ENCODE results near the gene RIPPLY3.
"Not testable (repeated sequence)": the region's sequence is repeated elsewhere in the genome, so short reads cannot be mapped to it uniquely, and the experiment has no call there.

The RIPPLY3 gene

DNA sequence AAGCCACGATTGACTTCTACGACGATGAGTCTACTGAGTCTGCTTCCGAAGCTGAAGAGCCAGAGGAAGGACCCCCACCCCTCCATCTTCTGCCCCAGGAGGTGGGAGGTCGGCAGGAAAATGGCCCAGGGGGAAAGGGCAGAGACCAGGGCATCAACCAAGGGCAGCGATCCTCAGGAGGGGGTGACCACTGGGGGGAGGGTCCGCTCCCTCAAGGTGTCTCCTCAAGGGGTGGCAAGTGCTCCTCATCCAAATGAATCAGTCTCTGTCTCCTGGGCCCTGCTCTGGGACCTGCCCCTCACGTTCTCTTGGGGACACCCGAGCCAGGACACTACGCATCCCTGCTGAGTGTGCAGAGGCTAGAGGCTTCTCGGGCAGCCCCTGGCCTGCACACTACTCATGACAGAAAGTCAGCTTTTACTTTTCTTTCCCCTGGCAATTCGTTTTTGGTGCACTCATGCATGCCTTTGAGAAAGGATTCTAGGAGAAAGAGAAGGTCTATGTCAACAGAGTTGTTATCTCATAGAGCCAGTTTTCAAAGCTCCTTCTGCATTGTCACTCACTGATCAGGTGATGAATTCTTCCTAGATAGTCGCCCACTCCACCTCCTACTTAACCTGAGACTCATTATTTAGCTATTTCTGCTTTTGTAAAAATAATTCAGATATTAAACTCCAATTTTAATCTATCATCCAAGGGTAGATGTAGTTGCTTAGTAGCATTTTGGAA lies 11.6 kb downstream of the RIPPLY3 start:
- no peak for DNase-seq (ENCODE audit: low read depth in 2 of 2)

DNA sequence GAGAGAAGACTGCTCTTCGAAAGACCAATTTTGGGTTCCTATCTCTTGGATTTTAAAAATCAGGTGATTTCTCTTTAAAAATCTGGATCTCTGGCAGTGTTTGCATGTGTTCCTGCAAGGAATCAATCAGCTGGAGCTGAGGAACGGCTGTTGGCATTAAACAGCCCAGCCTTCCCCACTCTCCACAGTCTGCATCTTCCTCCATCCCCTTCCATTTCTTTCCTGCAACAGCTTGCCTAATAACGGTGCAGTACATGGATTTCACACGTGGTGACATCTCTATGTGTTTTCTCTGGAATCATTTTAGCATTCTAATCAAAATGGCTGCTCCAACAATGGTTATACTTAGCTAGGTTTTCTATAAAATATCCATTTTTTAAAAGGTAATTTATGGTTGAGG lies 20.0 kb downstream of the RIPPLY3 start:
- no peak for DNase-seq (ENCODE audit: low read depth in 2 of 2)

DNA sequence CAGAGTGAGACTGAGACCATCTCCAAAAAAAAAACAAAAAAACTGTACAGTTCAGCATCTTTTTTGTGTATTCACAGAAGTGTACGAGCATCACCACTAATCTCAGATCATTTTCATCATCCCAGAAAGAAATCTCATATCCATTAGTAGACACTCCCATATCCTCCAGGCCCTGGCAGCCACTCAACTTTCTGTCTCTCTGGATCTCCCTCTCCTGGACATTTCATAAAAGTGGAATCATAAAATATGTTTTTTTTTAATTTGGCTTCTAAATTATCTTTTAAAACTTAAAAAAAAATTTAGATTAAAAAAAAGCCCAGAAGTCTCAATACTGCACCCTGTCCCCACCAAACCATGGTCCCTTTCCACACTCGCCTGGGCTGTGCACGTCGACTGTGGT lies 22.1 kb downstream of the RIPPLY3 start:
- no peak for DNase-seq (ENCODE audit: low read depth in 2 of 2)

DNA sequence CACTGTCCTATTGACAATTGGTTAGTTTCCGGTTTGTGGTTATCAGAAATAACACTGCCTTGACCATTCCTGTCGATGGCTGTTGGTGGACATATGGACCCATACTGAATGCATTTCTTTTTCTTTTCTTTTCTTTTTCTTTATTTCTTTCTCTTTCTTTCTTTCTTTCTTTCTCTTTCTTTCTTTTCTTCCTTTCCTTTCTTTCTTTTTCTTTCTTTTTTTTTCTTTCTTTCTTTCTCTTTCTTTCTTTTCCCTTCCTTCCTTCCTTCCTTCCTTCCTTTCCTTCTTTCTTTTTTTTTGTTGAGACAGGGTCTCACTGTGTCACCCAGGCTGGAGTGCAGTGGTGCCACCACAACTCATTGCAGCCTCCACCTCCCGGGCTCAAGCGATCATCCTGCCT lies 24.4 kb downstream of the RIPPLY3 start:
- DNase-seq (ENCODE audit: low read depth in 2 of 2) = no peak

DNA sequence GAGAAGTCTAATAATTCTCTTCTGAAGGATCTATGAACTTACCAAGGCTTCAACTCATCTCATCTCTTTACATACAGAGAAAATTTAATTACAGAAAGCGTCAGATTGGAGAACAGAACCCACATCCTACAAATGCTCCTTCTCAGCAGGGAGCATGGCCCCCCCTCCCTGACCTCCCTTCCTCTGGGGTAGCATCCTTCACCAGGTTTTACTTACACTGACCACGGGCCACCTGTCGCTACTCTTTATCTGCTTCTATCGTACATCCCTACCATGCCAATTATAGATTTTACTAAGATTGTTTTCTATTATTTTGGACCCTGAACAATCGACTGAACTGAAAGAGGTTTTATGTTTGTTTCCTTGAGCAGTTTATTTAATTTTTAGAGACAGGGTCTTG lies 25.8 kb downstream of the RIPPLY3 start:
- DNase-seq (ENCODE audit: low read depth in 2 of 2) = no peak

DNA sequence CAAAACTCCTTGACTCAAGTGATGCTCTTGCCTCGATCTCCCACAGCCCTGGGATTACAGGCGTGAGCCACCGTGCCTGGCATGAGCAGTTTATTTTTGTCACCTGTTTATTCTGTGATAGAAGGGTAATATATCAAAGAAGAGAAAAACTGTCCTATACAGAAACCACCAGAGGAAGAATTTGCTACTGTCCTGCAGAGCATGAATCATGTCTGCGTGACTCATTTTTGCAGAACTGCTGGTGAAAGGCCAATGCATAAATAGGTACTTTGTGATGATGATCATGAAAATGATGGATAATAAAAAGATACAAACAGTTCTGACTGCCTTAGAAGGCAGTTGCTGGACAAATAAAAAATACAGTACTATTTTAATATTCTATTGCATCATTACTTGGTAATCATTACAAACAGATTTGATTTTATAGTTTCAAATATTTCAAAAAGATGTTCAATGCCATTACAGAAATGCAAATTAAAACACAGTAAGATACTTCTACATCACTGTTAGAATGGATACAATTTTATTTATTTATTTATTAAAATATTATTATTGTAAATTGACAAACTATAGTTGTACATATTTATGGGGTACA lies 26.5 kb downstream of the RIPPLY3 start:
- no peak for DNase-seq (ENCODE audit: low read depth in 2 of 2)

DNA sequence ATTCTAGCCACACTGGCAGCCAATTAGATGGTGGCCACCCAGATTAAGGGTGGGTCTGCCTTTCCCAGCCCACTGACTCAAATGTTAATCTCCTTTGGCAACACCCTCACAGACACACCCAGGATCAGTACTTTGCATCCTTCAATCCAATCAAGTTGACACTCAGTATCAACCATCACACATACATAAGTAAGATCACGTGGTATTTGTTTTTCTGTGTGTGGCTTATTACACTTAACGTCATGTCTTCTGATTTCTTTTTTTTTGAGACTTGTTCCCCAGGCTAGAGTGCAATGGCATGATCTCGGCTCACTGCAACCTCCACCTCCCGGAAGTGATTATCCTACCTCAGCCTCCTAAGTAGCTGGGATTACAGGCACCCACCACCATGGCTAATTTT lies 27.9 kb downstream of the RIPPLY3 start:
- DNase-seq (ENCODE audit: low read depth in 2 of 2) = not testable (repeated sequence)

DNA sequence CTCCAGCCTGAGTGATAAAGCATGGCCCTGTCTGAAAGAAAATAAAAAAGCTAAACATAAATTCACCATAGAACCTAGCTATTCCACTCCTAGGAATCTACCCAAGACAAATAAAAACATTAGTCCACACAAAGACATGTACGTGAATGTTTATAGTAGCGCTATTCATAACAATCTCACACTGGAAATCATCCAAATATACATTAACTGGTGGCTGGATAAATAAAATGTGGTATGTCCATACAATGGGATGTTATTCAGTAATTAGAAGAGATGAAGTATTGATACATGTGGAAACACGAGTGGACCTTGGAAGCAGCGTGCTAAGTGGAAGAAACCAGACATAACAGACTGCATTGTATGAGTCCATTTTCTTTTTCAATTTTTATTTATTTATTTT lies 29.7 kb downstream of the RIPPLY3 start:
- no peak for DNase-seq (ENCODE audit: low read depth in 2 of 2)

DNA sequence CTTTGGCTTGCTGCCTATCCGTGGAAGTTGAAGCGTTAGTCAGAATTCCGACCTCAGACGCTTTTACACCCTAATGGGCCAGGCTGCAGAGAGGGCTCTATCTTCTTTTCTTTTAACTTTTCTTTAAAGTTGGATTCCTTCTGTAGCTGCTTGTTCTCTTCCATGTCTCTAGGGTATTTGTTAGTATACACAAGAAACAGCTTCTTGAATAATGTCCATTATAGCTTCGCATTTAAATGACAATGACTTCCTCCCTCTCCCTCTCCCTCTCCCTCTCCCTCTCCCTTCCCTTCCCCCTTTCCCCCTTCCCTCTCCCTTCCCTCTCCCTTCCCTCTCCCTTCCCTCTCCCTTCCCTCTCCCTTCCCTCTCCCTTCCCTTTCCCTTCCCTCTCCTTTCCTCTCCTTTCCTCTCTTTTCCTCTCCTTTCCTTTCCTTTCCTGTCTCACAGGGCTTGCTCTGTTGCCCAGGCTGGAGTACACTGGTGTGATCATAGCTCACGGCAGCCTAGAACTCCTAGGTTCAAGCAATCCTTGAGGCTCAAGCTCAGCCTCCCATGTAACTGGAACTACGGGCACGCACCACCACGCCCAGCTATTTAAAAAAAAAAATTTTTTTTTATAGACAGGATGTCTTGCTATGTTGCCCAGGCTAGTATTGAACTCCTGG lies 33.0 kb downstream of the RIPPLY3 start:
- DNase-seq (ENCODE audit: low read depth in 2 of 2) = no peak

DNA sequence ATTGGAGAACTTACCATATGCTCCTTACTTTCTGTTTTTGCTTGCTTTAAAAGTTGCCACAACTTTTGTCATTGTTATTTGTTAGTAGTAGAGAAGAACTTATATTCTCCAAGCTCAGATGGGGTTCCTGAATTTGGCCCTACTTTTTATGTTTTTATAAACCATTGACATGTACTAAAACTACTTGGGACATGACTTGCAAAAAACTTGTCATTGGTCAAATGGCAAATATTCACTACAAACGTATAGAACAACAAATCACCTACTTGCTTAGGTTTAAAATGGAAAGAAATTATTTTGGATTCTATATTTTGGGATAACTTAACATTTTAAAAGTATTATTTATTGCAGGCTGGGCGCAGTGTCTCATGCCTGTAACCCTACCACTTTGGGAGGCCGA lies 33.7 kb downstream of the RIPPLY3 start:
- DNase-seq (ENCODE audit: low read depth in 2 of 2) = no peak

DNA sequence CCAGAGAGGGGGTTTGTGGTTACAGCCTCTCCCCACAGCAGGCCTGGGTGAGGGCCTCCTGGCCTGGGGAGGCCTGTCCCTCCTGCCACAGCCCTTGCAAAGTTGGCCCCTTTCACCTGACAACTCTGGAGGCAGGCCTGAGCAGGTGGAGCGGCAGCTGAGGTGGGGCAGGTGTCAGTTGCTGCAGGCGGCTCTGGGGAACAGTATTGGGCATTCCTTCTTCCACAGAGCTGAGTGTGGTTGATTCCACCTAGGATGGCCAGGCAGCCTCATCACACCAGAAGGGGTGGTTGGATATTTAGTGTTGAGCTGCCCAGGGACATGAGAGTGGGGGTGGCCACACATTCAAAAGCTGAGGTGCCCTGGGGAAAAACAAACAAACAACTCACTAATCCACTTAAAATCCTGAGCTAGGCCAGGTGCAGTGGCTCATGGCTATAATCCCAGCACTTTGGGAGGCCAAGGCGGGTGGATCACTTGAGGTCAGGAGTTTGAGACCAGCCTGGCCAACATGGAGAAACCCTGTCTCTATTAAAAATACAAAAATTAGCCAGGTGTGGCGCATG lies 35.3 kb downstream of the RIPPLY3 start:
- DNase-seq (ENCODE audit: low read depth in 2 of 2) = no peak

DNA sequence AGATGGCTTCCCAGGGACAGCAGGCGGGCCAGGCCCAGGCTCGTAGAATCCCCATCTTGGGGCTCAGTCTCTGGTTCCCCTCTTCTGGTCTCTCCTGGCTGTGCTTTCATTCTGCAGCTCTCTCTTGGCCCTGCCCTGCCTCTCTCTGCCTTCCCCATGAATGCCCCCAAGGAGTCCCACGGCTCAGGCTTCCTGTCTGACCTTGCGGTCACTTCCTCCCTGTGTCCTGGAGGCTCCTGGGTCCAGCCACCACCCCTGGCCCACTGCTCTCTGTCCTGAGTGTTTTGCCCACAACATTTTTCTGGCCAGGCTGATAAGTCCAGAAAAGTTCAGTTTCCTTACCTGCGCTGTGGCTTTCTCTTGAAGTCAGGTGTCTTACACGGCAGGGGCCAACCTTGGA lies 37.3 kb downstream of the RIPPLY3 start:
- no peak for DNase-seq (ENCODE audit: low read depth in 2 of 2)

DNA sequence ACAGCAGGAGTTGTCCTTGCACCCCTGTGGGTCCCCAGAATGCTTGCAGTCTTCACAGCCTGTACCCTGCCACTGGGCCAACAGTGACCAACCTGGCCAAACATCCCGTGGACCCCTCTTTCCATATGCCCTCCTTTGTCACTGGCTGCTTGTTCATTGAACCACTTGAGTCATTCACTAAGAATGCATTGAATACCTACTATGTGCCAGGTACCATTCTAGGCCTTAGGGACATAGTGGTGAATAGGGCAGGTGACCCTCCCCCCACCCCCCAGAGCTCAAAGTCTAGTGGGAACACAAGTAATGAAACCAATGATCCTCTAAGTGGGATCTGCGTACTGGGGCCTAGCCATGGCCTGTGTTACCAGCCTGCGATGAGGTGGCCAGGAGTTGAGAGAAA lies 38.1 kb downstream of the RIPPLY3 start:
- DNase-seq (ENCODE audit: low read depth in 2 of 2) = no peak

DNA sequence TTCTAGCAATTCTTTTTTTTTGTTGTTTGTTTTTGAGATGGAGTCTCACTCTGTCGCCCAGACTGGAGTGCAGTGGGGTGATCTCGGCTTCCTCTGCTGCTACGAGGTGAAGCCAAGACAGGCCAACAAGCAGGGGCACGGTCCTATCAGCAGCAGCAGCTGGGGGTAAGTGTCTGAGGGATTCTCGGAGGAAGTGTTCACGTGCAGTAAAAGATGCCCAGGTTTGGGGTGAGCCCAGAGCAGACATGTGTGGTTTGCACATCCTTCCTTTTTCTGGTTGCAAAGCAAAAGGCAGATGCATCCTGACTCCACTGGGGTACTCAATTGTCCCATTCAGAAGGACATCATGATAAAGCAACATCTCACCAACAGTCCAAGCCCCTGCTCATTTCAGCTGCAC lies 38.6 kb downstream of the RIPPLY3 start:
- no peak for DNase-seq (ENCODE audit: low read depth in 2 of 2)

DNA sequence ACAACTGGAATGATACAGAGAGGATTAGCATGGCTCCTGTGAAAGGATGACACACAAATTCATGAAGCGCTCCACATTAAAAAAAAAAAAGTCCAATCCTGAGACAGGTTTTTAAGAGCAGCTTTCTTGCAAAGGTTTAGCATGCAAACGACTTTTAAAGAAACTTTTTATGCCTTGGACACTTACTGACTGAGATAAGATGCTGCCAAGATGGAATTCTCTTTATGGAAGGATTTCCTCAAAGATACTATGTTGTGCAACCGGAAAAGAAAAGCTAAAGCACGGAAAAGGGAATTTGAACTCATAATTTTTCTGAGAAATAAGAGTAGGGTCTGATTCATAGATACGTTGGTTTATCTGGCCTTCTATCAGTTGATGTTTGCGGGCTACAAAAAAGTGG lies 39.1 kb downstream of the RIPPLY3 start:
- no peak for DNase-seq (ENCODE audit: low read depth in 2 of 2)

DNA sequence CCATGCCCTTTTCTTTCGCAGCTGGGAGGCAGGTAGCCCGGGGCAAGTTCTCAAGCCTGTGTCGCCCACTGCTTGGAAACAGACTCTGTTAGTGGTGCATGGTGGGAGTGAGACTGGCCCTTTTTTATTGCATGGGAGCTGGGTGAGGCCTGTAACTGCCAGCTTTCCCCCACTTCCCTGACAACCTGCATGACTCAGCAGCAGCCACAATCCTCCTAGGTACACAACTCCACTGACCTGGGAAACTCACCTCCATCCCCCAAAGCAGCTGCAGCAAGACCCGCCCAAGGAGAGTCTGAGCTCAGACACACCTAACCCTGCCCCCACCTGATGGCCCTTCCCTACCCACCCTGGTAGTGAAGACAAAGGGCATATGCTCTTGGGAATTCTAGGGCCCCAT lies 40.6 kb downstream of the RIPPLY3 start:
- no peak for DNase-seq (ENCODE audit: low read depth in 2 of 2)

DNA sequence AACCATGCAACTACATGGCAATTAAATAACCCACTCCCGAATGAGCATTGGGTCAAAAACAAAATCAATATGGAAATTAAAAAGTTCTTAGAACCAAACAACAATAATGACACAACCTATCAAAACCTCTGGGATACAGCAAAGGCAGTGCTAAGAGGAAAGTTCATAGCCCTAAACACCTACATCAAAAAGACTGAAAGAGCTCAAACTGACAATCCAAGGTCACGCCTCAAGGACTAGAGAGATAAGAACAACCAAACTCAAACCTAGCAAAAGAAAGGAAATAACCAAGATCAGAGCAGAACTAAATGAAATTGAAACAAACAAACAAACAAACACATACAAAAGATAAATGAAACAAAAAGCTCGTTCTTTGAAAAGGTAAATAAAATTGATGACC lies 43.2 kb downstream of the RIPPLY3 start:
- not testable (repeated sequence) for DNase-seq (ENCODE audit: low read depth in 2 of 2)

DNA sequence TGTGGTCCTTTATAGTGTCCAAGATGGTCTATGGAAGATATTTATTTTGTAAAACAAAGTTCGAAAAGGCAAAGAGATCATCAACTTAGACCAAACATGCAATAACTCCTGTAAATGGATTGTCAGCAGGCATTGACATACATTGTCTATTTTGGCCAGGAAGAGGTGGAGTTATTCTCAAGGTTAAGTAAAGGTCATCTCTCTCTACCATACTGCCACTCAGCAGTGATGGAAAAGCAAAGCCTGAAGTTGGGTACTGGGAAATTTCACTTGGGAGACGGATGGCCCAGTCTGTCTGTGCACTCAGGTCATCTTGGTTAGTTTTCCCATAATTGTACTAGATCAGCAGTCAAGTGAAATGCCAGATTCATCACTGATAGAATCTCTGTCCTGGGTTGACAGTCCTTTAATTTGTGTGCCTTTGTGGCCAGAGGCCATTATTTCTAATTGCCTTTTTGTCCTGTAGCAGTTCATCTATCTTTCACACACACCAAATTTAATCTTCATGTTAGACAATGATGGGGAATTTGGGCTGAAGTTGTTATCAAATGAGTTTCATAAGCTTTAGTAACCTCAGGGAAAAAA lies 48.9 kb downstream of the RIPPLY3 start:
- no peak for DNase-seq (ENCODE audit: low read depth in 2 of 2)

DNA sequence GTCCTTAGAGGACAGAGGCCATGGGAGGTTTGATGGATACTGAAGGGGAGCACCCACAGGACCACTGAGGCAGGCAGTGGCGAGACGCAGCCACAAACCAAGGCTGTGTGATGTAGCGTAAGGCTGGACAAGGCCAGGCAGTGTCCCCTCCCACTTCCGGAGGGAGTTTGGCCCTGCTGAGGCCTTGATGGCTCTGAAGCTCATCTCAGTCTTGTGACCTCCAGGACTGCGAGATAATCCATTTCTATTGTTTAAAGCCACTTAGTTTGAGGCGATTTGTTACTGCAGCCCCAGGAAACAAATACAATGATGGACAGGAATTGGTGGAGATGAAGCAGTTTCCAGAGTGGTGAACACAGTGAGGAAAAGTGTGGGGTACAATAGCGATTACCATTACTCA lies 51.1 kb downstream of the RIPPLY3 start:
- DNase-seq (ENCODE audit: low read depth in 2 of 2) = no peak

DNA sequence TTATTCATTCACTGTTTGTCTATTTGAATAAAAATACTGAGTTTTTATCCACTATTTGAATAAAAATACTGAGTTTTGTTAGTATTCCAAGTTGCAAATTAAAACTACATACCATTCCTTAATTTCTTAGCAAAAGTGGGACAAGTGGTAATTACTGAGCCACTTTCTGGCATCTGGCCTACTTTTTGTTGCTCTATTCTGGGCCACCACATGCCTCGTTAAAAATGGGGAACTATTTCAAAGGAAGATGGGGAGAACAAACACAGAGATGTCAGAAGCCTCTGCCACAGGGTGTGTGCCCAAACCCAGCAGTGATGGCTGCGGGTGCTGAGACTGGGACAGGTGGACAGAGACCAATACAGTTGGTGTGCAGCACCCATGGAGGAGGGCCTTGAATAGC lies 51.8 kb downstream of the RIPPLY3 start:
- DNase-seq (ENCODE audit: low read depth in 2 of 2) = no peak

DNA sequence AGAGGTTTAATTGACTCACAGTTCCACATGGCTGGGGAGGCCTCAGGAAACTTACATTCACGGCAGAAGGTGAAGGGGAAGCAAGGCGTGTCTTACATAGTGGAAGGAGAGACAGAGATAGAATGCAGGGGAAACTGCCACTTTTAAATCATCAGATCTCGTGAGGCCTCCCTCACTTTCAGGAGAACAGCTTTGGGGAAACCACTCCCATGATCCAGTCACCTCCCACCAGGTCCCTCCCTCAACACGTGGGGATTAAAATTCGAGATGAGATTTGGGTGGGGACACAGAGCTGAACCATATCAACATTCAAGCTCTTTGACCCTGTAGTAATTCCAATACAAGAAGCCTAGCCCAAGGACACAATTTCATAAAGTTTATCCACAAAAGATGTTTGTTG lies 52.7 kb downstream of the RIPPLY3 start:
- DNase-seq (ENCODE audit: low read depth in 2 of 2) = no peak

DNA sequence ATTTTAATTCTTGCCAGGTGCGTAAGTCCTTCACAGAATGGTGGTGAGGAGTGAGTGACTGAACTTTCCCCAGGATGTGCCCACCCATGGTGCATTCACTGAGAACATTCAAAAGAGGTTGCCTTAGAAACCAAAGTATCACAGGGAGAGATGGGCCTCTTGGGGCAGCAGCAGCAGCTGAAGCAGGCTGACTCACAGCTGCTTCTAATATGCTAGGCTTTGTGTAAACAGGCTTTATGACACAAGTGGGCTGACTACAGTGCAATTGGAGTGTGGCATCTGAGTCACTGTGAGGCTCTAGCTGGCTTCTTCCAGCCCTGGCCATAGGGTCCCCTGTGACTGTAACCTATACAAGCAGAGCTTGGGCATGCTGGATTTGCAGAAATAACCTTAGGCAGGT lies 53.8 kb downstream of the RIPPLY3 start:
- no peak for DNase-seq (ENCODE audit: low read depth in 2 of 2)

All from stimulated activated CD4-positive, alpha-beta T cell treated with anti-CD3 and anti-CD28 coated beads, Interleukin-15, amount 100 ng/mL, for 48 hours (primary cell).